GM10847 (cell line): ENCODE measurements around the gene ST8SIA5.

Source experiments
- POLR2A ChIP-seq: IDR thresholded peaks from 2 replicates; pipeline ENCODE4 v1.6.1; 2011; ENCODE audit not compliant: insufficient read length; ENCODE audit errors: extremely low read depth

The ST8SIA5 gene

GRCh38 chr18:46676182-46676835 is 80.5 kb downstream of the ST8SIA5 start:
- TF ChIP-seq POLR2A = no peak

DNA sequence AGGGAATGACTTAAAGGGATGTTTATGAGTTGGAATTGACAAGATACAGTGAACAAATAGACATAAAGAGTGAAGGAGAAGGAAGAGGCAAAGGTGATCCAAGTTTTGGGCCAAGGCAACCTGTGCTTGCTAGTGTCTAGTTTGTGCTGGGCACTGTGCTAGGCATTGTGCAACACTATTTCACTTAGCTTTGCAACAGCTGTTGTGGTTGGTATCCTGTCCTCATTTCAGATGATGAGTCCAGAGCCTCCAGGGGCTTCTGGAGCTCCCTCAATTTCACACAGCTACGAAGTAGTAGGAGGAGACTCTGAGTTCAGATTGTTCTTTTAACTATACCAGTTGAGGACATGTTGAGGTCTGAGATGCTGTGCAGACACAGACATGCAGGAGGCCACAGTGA is 81.7 kb downstream of the ST8SIA5 start:
- TF ChIP-seq POLR2A = no peak

DNA sequence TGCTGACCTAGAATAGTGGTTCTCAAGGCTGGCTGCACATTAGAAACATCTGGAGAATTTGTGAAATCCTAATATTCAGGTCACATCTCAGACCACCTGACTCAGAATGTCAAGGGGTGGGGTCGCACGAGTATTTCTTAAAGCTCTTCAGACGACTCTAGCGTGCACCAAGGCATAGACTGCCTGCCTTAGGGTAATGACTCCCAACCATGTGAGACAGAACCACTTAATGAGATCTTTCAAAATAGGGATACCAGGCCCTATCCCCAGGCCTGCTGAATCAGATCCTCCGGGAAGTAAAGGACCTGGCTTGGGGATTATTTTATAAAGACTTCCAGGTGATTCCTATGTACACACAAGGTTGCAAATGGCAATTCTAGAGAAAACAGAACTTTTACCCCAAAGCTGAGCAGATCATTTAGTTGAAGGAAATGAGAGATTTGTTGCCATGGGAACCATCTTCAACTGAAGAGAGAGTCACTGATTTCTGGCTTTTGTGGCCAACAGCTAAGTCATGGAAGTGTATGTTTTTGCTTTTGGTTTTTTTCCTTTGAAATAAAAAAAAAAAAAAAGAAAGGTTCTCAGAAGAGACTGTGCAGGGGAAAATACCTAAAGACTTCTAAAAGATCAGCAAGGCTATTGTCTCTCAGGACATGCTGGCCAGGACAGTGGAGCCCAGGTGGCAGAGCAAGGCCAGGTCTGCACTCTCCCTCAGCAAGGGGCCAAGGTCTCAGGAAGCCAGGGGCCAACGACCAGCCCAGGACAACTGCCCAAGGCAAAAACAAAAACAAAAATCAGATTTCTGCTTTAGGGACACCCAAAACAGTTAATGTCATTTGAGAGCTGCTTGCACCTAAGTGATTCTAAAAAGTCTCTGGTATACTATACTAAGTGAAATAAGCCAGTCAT is 84.5 kb downstream of the ST8SIA5 start:
- no peak for TF ChIP-seq POLR2A

DNA sequence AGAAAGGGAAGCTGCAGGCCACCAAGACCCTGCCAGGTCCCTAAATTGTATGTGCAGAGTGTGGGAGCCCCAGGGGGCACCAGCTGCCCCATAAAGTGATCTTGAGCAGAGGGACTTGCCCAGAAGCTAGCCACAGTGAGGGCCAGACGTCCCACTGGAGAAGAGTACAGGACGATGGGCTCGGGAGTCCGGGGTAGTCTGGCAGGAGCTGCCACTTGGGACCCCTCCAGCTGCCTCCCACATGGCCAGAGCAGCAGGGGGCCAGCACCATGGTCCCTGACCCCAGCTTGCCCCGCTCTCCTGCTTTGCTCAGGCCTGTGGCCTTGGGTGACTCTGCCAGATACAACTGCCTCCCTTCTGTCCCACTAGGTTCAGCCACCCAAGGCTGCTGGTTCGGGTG is 88.2 kb downstream of the ST8SIA5 start:
- no peak for TF ChIP-seq POLR2A

- no peak for TF ChIP-seq POLR2A
Observed at GRCh38 chr18:46668135-46668534, 88.7 kb downstream of the ST8SIA5 start.

- no peak for TF ChIP-seq POLR2A
Observed at GRCh38 chr18:46663539-46663938, 93.3 kb downstream of the ST8SIA5 start.

- no peak for TF ChIP-seq POLR2A
Observed at GRCh38 chr18:46660957-46661749, 95.7 kb downstream of the ST8SIA5 start.

GRCh38 chr18:46659484-46659883 is 97.4 kb downstream of the ST8SIA5 start:
- TF ChIP-seq POLR2A = no peak

DNA sequence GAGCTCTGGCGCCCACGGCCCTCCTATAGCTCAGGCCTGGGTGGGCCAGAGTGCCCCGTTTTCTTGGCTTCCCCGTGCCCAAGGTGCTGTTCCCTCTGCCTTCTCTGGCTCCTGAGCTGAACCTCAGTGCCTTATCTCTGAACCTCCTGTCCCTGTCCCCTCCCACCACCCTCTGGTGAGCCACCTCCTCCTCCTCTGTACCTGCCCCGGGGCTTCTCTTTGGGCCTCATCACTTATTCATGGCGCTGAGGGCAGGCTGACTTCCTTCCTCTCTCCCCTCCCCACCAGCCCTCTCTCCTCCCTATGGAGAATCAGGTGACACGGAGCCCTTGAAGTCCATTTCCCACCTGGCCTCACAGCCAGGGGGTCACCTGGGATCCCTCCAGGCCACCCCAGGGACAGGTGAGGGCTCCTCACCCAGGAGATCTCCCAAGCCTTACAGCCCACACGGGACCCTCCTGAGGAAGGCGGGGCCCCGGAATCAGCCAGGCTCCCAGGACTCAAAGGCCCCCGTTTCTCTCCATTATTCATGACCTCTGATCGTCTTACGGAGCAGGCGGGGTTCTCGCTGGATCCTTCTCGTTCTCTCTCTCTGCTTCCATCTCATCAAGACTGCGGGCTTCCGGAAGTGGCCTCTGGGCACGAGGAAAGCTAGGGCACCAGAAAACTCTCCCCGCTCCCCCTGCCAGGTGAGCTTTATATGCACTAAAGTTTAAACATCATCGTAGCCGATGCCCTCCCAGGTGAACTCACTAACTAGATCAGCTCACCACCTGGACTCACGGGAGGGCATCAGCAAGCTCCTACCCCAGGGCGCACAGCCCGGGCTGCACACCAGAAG is 99.5 kb downstream of the ST8SIA5 start, which contains the start of gene LOXHD1:
Gene LOXHD1 (minus strand): TSS at position 106 of the 841 bp plus-strand sequence. CDS start 187 bp downstream, outside the sequence.
- TF ChIP-seq POLR2A = no peak

DNA sequence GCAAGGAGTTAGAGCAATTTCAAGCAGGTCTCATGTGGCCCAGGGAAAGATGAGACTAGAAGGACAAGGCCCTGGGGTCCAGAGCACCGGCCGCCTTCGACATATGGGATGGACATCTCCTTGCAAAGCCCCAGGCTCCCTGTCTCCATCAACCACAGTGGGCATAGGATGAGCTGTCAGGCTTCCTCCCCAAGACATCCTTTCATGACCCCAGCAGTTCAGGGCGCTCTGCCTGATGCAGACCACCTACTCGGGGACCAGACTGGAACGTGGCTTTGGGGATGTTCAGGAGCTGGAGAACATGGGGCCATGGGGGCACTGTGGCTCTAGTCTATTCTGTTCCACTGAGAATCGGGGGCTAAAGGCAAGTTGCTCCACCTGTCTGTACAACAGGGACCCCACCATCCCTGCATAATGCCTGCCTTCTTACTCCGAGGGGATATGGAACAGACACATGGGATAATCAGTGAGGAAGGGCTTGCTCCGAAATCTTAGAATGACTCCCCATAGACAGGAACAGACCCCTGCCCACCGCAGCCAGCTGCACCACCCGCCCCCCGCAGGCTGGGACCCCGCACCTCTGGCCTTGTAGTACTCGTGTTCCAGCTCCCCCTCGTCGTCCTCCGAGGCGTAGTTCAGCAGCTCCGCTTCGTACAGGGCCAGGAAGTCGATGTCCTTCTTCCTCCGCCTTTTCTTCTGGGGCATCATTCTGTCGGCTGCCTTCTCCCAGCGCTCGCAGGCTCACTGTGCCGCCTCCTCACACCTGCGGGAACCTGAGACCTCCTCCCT is 100.3 kb downstream of the ST8SIA5 start:
- TF ChIP-seq POLR2A = no peak

GRCh38 chr18:46652372-46652771 is 104.5 kb downstream of the ST8SIA5 start:
- no peak for TF ChIP-seq POLR2A

- TF ChIP-seq POLR2A = no peak
Observed at GRCh38 chr18:46650681-46651080, 106.2 kb downstream of the ST8SIA5 start.

- TF ChIP-seq POLR2A = no peak
Observed at GRCh38 chr18:46649071-46649862, 107.6 kb downstream of the ST8SIA5 start.
